SU-DHL-6 (cell line): ENCODE data around the gene NACA2.
"Not testable (repeated sequence)": the region's sequence is repeated elsewhere in the genome, so short reads cannot be mapped to it uniquely, and the experiment has no call there.

Experiments used
- H2AFZ ChIP-seq: fragments of 200-600 bp; sonication (generic); 2 replicates; pipeline ENCODE4 v1.6.1; 2014; ENCODE audit warnings: low read depth, mild to moderate bottlenecking, moderate library complexity, mixed read lengths, antibody characterized with exemption, low read length; ENCODE audit not compliant: severe bottlenecking
- H3F3A ChIP-seq: fragments of 200-600 bp; shearing (Covaris generic); 2 replicates; pipeline ENCODE4 v1.6.0; 2016; ENCODE audit warnings: antibody characterized with exemption, mild to moderate bottlenecking; ENCODE audit not compliant: insufficient read depth
- H3K27ac ChIP-seq: fragments of 200-600 bp; sonication (generic); 2 replicates; pipeline ENCODE4 v1.5.1; 2016; ENCODE audit warnings: low read depth, mild to moderate bottlenecking, low read length, moderate library complexity, mixed read lengths
- H3K27me3 ChIP-seq: fragments of 200-600 bp; sonication (generic), shearing (Covaris generic); 2 replicates; pipeline ENCODE4 v1.6.0; 2014; ENCODE audit warnings: mild to moderate bottlenecking, low read length
- H3K36me3 ChIP-seq: fragments of 200-600 bp; sonication (generic); 2 replicates; pipeline ENCODE4 v1.6.1; 2014; ENCODE audit warnings: mild to moderate bottlenecking, low read length, mixed read lengths
- H3K4me2 ChIP-seq: fragments of 300-600, 200-600 bp; shearing (Covaris generic), sonication (generic); 2 replicates; pipeline ENCODE4 v1.6.0; 2014; ENCODE audit warnings: low read length, low read depth, mild to moderate bottlenecking; ENCODE audit not compliant: poor library complexity, severe bottlenecking
- H3K4me3 ChIP-seq: fragments of 200-600 bp; sonication (generic); 2 replicates; pipeline ENCODE4 v1.5.1; 2014; ENCODE audit warnings: antibody characterized with exemption, low read length, mild to moderate bottlenecking, mixed read lengths; ENCODE audit not compliant: insufficient read depth, poor library complexity, severe bottlenecking
- H3K79me2 ChIP-seq: fragments of 200-600 bp; sonication (generic); 2 replicates; pipeline ENCODE4 v1.6.1; 2014; ENCODE audit warnings: mild to moderate bottlenecking, low read length, moderate library complexity; ENCODE audit not compliant: insufficient read depth
- H3K9ac ChIP-seq: fragments of 200-600 bp; sonication (generic); 2 replicates; pipeline ENCODE4 v1.7.0; 2014; ENCODE audit warnings: mild to moderate bottlenecking, low read length
- H3K9me2 ChIP-seq: fragments of 200-600 bp; sonication (generic); replicated peaks from 2 replicates; pipeline ENCODE4 v1.6.1; 2014; ENCODE audit warnings: low read length; ENCODE audit not compliant: insufficient read depth
- H3K9me3 ChIP-seq: fragments of 200-600 bp; sonication (generic); 2 replicates; pipeline ENCODE4 v1.6.1; 2014; ENCODE audit warnings: low read length, mixed read lengths; ENCODE audit not compliant: insufficient read depth
- H4K20me1 ChIP-seq: fragments of 200-600 bp; sonication (generic); 2 replicates; pipeline ENCODE4 v1.6.1; 2014; ENCODE audit warnings: low read depth, mild to moderate bottlenecking, antibody characterized with exemption, low read length, moderate library complexity, mixed read lengths
- CTCF ChIP-seq: fragments of 200-600 bp; sonication (generic); IDR thresholded peaks from one replicate; pipeline ENCODE4 v1.5.1; 2017; ENCODE audit warnings: antibody characterized with exemption, mild to moderate bottlenecking, low read length, moderate library complexity; ENCODE audit not compliant: insufficient read depth, poor library complexity, severe bottlenecking
- EZH2phosphoT487 ChIP-seq: fragments of 200-600 bp; sonication (generic), shearing (Covaris generic); conservative IDR thresholded peaks from 2 replicates; pipeline ENCODE4 v1.6.1; 2018; ENCODE audit warnings: mild to moderate bottlenecking, antibody characterized with exemption, low read length, moderate library complexity, mixed read lengths

NACA2 gene

GRCh38 chr17:61587807-61588660 is 3.0 kb downstream of the NACA2 start:
- TF ChIP-seq CTCF (no peak), EZH2phosphoT487 (no peak)
- H3K9me3 ChIP-seq, result no peaks in the 10 kb centered on the region
- H3K27me3 ChIP-seq, result no peaks in the 10 kb centered on the region
- H3K9me2 ChIP-seq, result no peaks in the 10 kb centered on the region
- H3K4me2 ChIP-seq, result no peak overlapping the region
- no peak overlapping the region for H2AFZ ChIP-seq
- H3K36me3 ChIP-seq, result no peaks in the 10 kb centered on the region
- H3F3A ChIP-seq, result no peaks in the 10 kb centered on the region
- H4K20me1 ChIP-seq, result no peaks in the 10 kb centered on the region
- H3K27ac ChIP-seq, result no peak overlapping the region
- no peak overlapping the region for H3K9ac ChIP-seq
- H3K79me2 ChIP-seq, result no peaks in the 10 kb centered on the region
- H3K4me3 ChIP-seq, result no peak overlapping the region

- no peak overlapping the region for H3K4me2 ChIP-seq
- no peaks in the 10 kb centered on the region for H4K20me1 ChIP-seq
- no peak overlapping the region for H3K9ac ChIP-seq
- no peaks in the 10 kb centered on the region for H3K9me3 ChIP-seq
- H3K79me2 ChIP-seq, result no peaks in the 10 kb centered on the region
- H3F3A ChIP-seq, result no peaks in the 10 kb centered on the region
- H3K36me3 ChIP-seq, result no peaks in the 10 kb centered on the region
- H3K27me3 ChIP-seq, result no peaks in the 10 kb centered on the region
- H3K9me2 ChIP-seq, result no peaks in the 10 kb centered on the region
- TF ChIP-seq CTCF (no peak), EZH2phosphoT487 (no peak)
- H3K27ac ChIP-seq, result no peak overlapping the region
- H2AFZ ChIP-seq, result no peak overlapping the region
- H3K4me3 ChIP-seq, result no peak overlapping the region
These were observed 3.8 kb downstream of the NACA2 start for GRCh38 chr17:61587242-61587641.

DNA sequence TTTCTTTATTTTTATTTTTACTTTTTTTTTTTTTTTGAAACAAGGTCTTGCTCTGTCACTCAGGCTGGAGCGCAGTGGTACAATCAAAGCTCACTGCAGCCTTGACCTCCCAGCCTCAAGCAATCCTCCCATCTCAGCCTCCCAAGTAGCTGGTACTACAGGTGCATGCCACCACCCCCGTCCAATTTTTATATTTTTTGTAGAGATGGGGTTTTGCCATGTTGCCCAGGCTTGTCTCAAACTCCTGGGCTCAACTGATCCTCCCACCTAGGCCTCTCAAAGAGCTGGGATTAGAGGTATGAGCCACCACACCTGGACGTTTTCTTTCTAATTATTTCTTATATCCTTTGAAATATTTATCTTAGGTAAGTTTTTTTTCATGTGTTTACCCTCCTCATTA is 4.4 kb downstream of the NACA2 start:
- not testable (repeated sequence) for H3K79me2 ChIP-seq, H3K27me3 ChIP-seq, H2AFZ ChIP-seq, H3F3A ChIP-seq, H3K36me3 ChIP-seq, H4K20me1 ChIP-seq, H3K4me2 ChIP-seq, H3K9me3 ChIP-seq, H3K27ac ChIP-seq, H3K9me2 ChIP-seq, H3K4me3 ChIP-seq, H3K9ac ChIP-seq

DNA sequence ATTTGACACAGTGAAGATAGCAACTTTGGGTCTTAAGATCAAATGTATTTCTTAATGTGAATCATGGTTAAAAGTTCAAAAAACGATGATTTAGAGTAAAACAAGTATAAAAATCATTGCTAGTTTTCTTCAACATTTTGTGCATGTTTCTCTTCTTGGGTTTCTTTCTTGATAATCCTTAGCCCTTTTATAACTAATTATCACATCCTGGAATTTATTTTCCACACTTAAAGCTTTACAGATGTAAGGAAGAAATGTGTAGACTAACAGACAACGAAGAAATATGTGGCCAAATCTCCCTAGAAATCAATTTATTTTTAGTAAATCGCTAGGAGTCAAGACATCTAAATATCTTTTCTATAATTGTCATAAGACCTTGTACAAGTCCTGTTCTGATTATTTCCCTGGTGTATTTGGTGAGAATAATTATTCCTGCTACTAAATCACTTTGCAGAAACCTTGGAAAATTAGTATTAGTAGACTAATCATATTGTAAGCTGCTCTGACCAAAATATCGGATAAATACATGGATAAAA is 4.9 kb downstream of the NACA2 start:
- Histone ChIP-seq H3F3A (no peaks in the 10 kb centered on the region), H3K9me3 (no peaks in the 10 kb centered on the region), H3K4me3 (no peak overlapping the region), H3K27me3 (no peaks in the 10 kb centered on the region), H3K27ac (no peak overlapping the region), H3K36me3 (no peaks in the 10 kb centered on the region), H3K9me2 (no peaks in the 10 kb centered on the region), H4K20me1 (no peaks in the 10 kb centered on the region), H3K9ac (no peak overlapping the region), H3K4me2 (no peak overlapping the region), H3K79me2 (no peaks in the 10 kb centered on the region), H2AFZ (no peak overlapping the region)
- no peak for TF ChIP-seq EZH2phosphoT487
- no peak for TF ChIP-seq CTCF
